Activated naive CD4-positive, alpha-beta T cell (primary cell): ENCODE measurements around the gene AKT1S1.

Experiments
- DNase-seq, 4 experiments: peaks; one replicate each; lab custom pipeline; 2025; lab: John Stamatoyannopoulos, UW

Gene AKT1S1

GRCh38 chr19:49869009-49869483 is 8.1 kb downstream of the AKT1S1 start:
- no peak for DNase-seq

GRCh38 chr19:49866933-49867782 is 10.0 kb downstream of the AKT1S1 start, which contains the start of gene PNKP:
Gene PNKP, minus strand, starts transcription at chr19:49867576. Its CDS starts 372 bp downstream, at chr19:49867204.
- DNase-seq = peak; percentile 61 to 82 (median 81)

- DNase-seq = no peak
These were observed 12.3 kb downstream of the AKT1S1 start for GRCh38 chr19:49864890-49865289.

- DNase-seq = no peak
These were observed 13.2 kb downstream of the AKT1S1 start for GRCh38 chr19:49863935-49864320.

- DNase-seq = no peak
These were observed 13.8 kb downstream of the AKT1S1 start for GRCh38 chr19:49863254-49863934.

GRCh38 chr19:49862391-49863253 is 14.5 kb downstream of the AKT1S1 start:
- DNase-seq = no peak

GRCh38 chr19:49861541-49862378 is 15.4 kb downstream of the AKT1S1 start:
- no peak for DNase-seq

- no peak for DNase-seq
These were observed 16.0 kb downstream of the AKT1S1 start for GRCh38 chr19:49861107-49861506.

- DNase-seq = no peak
These were observed 16.6 kb downstream of the AKT1S1 start for GRCh38 chr19:49860336-49861102.

- no peak for DNase-seq
These were observed 17.3 kb downstream of the AKT1S1 start for GRCh38 chr19:49859682-49860335.

- DNase-seq = no peak
These were observed 18.8 kb downstream of the AKT1S1 start for GRCh38 chr19:49858088-49858985.

- DNase-seq = no peak
These were observed 19.4 kb downstream of the AKT1S1 start for GRCh38 chr19:49857838-49858087.

- DNase-seq = no peak
These were observed 19.9 kb downstream of the AKT1S1 start for GRCh38 chr19:49857061-49857837.

GRCh38 chr19:49856574-49857021 is 20.6 kb downstream of the AKT1S1 start:
- no peak for DNase-seq

GRCh38 chr19:49855676-49856573 is 21.2 kb downstream of the AKT1S1 start:
- DNase-seq = no peak

GRCh38 chr19:49855277-49855675 is 21.9 kb downstream of the AKT1S1 start:
- no peak for DNase-seq
